Osteoblast (primary cell): ENCODE measurements around the gene WDR93. TPM values are rescaled to one million over a fixed set of nuclear protein-coding genes. Genes with fewer than 3 reads are reported as not detected.

Experiments
- DNase-seq: peaks from one replicate; pipeline ENCODE4 v3.0.0; 2011; ENCODE audit warnings: low spot score, mixed read lengths; ENCODE audit not compliant: insufficient read length; ENCODE audit errors: missing footprints
- H2AFZ ChIP-seq: 2 replicates; pipeline ENCODE4 v1.6.0; 2011; ENCODE audit warnings: mild to moderate bottlenecking, low read length
- H3K27ac ChIP-seq: 2 replicates; pipeline ENCODE4 v1.5.1; 2011; ENCODE audit warnings: mild to moderate bottlenecking, low read depth, low read length, moderate library complexity
- H3K27me3 ChIP-seq: 2 replicates; pipeline ENCODE4 v1.6.0; 2012; ENCODE audit warnings: mild to moderate bottlenecking, control low read depth, inconsistent platforms, low read length, moderate library complexity; ENCODE audit not compliant: insufficient read depth
- H3K36me3 ChIP-seq: 2 replicates; pipeline ENCODE4 v1.5.1; 2011; ENCODE audit warnings: mild to moderate bottlenecking, low read length, control low read depth, moderate library complexity; ENCODE audit not compliant: insufficient read depth
- H3K4me1 ChIP-seq: 2 replicates; pipeline ENCODE4 v1.5.1; 2011; ENCODE audit warnings: mild to moderate bottlenecking, low read length, control low read depth, moderate library complexity; ENCODE audit not compliant: insufficient read depth
- H3K4me2 ChIP-seq: 2 replicates; pipeline ENCODE4 v1.6.0; 2011; ENCODE audit warnings: mild to moderate bottlenecking, low read length; ENCODE audit not compliant: insufficient read depth
- H3K4me3 ChIP-seq: fragments of 200-600 bp; sonication (generic); 3 replicates; pipeline ENCODE4 v1.5.1; 2012; ENCODE audit warnings: mild to moderate bottlenecking, low read length, inconsistent platforms; ENCODE audit not compliant: insufficient read depth
- H3K79me2 ChIP-seq: 2 replicates; pipeline ENCODE4 v1.6.0; 2012; ENCODE audit warnings: mild to moderate bottlenecking, low read length, control low read depth, inconsistent platforms; ENCODE audit not compliant: insufficient read depth
- H3K9me3 ChIP-seq: 2 replicates; pipeline ENCODE4 v1.5.1; 2011; ENCODE audit warnings: low read depth, low read length, control low read depth
- H4K20me1 ChIP-seq: 2 replicates; pipeline ENCODE4 v1.6.0; 2012; ENCODE audit warnings: mild to moderate bottlenecking, low read length, control low read depth; ENCODE audit not compliant: insufficient read depth
- total RNA-seq: library from RNA; depleted of rRNA; stranded (reverse); fragments of >200 nt; gene quantifications from 2 replicates; pipeline ENCODE4 v1.2.3, GENCODE V29; 2012
- TF ChIP-seq, protein P1 (sequence below): IDR thresholded peaks from 2 replicates; pipeline ENCODE4 v1.5.1; 2011; ENCODE audit warnings: mild to moderate bottlenecking, low read depth, low read length, moderate library complexity; ENCODE audit errors: extremely low read depth

Gene WDR93
- total RNA-seq, 1 donor, result 0.36 TPM

GRCh38 chr15:89754361-89755154 lies 63.9 kb downstream of the WDR93 start:
- peak; percentile 37 for DNase-seq
- Histone ChIP-seq H3K27ac (no peak overlapping the region), H3K79me2 (no peaks in the 10 kb centered on the region), H2AFZ (no peak overlapping the region), H3K9me3 (no peaks in the 10 kb centered on the region), H4K20me1 (no peaks in the 10 kb centered on the region), H3K4me2 (no peak overlapping the region), H3K4me1 (no peaks in the 10 kb centered on the region), H3K4me3 (no peak overlapping the region), H3K36me3 (no peaks in the 10 kb centered on the region), H3K27me3 (peaks cover 2% of the 10 kb centered on the region)
- TF ChIP-seq, protein P1, sequence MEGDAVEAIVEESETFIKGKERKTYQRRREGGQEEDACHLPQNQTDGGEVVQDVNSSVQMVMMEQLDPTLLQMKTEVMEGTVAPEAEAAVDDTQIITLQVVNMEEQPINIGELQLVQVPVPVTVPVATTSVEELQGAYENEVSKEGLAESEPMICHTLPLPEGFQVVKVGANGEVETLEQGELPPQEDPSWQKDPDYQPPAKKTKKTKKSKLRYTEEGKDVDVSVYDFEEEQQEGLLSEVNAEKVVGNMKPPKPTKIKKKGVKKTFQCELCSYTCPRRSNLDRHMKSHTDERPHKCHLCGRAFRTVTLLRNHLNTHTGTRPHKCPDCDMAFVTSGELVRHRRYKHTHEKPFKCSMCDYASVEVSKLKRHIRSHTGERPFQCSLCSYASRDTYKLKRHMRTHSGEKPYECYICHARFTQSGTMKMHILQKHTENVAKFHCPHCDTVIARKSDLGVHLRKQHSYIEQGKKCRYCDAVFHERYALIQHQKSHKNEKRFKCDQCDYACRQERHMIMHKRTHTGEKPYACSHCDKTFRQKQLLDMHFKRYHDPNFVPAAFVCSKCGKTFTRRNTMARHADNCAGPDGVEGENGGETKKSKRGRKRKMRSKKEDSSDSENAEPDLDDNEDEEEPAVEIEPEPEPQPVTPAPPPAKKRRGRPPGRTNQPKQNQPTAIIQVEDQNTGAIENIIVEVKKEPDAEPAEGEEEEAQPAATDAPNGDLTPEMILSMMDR, result no peak

DNA sequence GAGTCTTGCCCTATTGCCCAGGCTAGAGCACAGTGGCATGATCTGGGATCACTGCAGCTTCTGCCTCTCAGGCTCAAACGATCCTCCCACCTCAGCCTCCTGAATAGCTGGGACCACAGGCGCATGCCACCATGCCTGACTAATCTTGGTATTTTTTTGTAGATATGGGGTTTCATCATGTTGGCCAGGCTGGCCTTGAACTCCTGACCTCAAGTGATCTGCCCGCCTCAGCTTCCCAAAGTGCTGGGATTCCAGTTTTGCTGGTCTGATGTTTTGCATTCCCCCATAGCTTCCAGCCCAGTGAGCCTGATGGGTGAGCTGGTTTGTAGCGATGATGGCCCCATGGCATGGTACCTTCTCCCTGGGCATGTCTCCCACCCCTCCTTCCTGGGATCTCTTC lies 65.1 kb downstream of the WDR93 start:
- no peak overlapping the region for H2AFZ ChIP-seq
- no peak overlapping the region for H3K4me2 ChIP-seq
- no peak overlapping the region for H3K4me3 ChIP-seq
- H3K36me3 ChIP-seq, result no peaks in the 10 kb centered on the region
- TF ChIP-seq, protein P1, result no peak
- no peaks in the 10 kb centered on the region for H3K9me3 ChIP-seq
- no peaks in the 10 kb centered on the region for H3K27me3 ChIP-seq
- no peaks in the 10 kb centered on the region for H4K20me1 ChIP-seq
- no peaks in the 10 kb centered on the region for H3K79me2 ChIP-seq
- no peaks in the 10 kb centered on the region for H3K4me1 ChIP-seq
- no peak for DNase-seq
- no peak overlapping the region for H3K27ac ChIP-seq

- H3K27me3 ChIP-seq, result no peaks in the 10 kb centered on the region
- no peak overlapping the region for H2AFZ ChIP-seq
- no peak overlapping the region for H3K4me3 ChIP-seq
- no peaks in the 10 kb centered on the region for H3K9me3 ChIP-seq
- no peaks in the 10 kb centered on the region for H3K79me2 ChIP-seq
- no peak overlapping the region for H3K4me2 ChIP-seq
- peak; percentile 39 for DNase-seq
- TF ChIP-seq, protein P1, result no peak
- H3K4me1 ChIP-seq, result no peaks in the 10 kb centered on the region
- H4K20me1 ChIP-seq, result no peaks in the 10 kb centered on the region
- no peak overlapping the region for H3K27ac ChIP-seq
- no peaks in the 10 kb centered on the region for H3K36me3 ChIP-seq
Observed at GRCh38 chr15:89756897-89757296, 66.3 kb downstream of the WDR93 start.

DNA sequence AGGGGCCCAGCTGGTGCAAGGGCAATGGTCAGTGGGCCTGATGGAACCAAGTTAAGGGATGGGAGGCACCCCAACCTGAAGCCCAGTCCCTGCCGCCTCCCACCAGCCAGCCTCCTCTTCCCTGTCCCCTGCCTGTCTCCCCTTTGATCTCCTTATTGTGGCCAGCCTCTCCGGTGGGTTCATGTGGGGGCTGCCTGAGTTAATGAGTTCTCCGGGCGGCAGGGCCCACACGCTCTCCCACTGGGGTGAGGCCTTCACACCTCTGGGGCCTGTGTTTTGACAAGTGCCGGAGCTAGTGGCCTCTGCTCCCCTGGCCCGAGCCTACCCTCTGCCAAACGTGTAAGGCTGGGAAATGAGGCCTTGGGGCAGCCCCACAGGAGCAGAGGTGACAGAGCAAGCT lies 67.7 kb downstream of the WDR93 start:
- Histone ChIP-seq H3K9me3 (no peaks in the 10 kb centered on the region), H2AFZ (no peak overlapping the region), H3K4me1 (no peaks in the 10 kb centered on the region), H3K27me3 (no peaks in the 10 kb centered on the region), H3K4me2 (no peak overlapping the region), H3K79me2 (no peaks in the 10 kb centered on the region), H3K27ac (no peak overlapping the region), H3K36me3 (no peaks in the 10 kb centered on the region), H4K20me1 (no peaks in the 10 kb centered on the region), H3K4me3 (no peak overlapping the region)
- no peak for DNase-seq
- TF ChIP-seq, protein P1, result no peak
